Measurements from ENCODE around the gene KRTAP5-8. TPM values are rescaled to one million over a fixed set of nuclear protein-coding genes. Genes with fewer than 3 reads are reported as not detected.

KRTAP5-8 gene
- total RNA-seq, 1 experiment from 2014 or later = not detected

- POLR2A ChIA-PET = no interaction called here
- Histone ChIP-seq H3K36me3 (ENCODE audit: control insufficient read depth, insufficient read depth, low read length) (peaks cover 4% of the 10 kb centered on the region; the same call in 1 of the 2 replicates), H3K4me3 (ENCODE audit: low read depth in 2 of 2, low read length in 2 of 2) (no peak overlapping the region), H3K4me1 (ENCODE audit: control insufficient read depth, insufficient read depth, low read length) (no peaks in the 10 kb centered on the region), H3K27me3 (ENCODE audit: control insufficient read depth, insufficient read depth, low read length) (no peaks in the 10 kb centered on the region), H3K9me3 (ENCODE audit: control insufficient read depth, insufficient read depth, low read depth, low read length) (no peaks in the 10 kb centered on the region), H3K27ac (ENCODE audit: low read length) (no peak overlapping the region)
- ATAC-seq (no peak), DNase-seq (ENCODE audit: low read depth, low spot score) (no peak)
- in situ Hi-C loops (cut with HindIII; ENCODE audit: low pct_unique_long_range_greater_than_20kb, low sequenced_read_pairs) (no loop called here), intact Hi-C loops (cut with micrococcal nuclease; ENCODE audit: unreplicated experiment) (no loop called here)
- CTCF ChIA-PET = interaction anchor here (0.7 kb wide), 1 partner anchor 12 kb away, joined by 3 read pairs; no protein-coding TSS in a partner anchor
- TF ChIP-seq TCF7L2 (IDR thresholded peaks at IDR 0.05; ENCODE audit: low read depth, low read length) = no peak
- BruUV-seq (replicated peaks) = no TSS peak
Measured at GRCh38 chr11:71495286-71496230, 42.3 kb upstream of the KRTAP5-8 start.

GRCh38 chr11:71496421-71496820 is 41.4 kb upstream of the KRTAP5-8 start:
- no TSS peak for BruUV-seq (replicated peaks)
- H3K27me3 ChIP-seq (ENCODE audit: control insufficient read depth, insufficient read depth, low read length) = no peaks in the 10 kb centered on the region
- in situ Hi-C loops (cut with HindIII; ENCODE audit: low pct_unique_long_range_greater_than_20kb, low sequenced_read_pairs) = no loop called here

More at GRCh38 chr11:71496421-71496820, 41.4 kb upstream of the KRTAP5-8 start:
- no peaks in the 10 kb centered on the region for H3K9me3 ChIP-seq (ENCODE audit: control insufficient read depth, insufficient read depth, low read depth, low read length)
- peaks cover 4% of the 10 kb centered on the region; the same call in 1 of the 2 replicates for H3K36me3 ChIP-seq (ENCODE audit: control insufficient read depth, insufficient read depth, low read length)
- DNase-seq (ENCODE audit: low read depth, low spot score) (no peak), ATAC-seq (no peak)
- H3K27ac ChIP-seq (ENCODE audit: low read length) = no peak overlapping the region
- POLR2A ChIA-PET = no interaction called here
- no peaks in the 10 kb centered on the region for H3K4me1 ChIP-seq (ENCODE audit: control insufficient read depth, insufficient read depth, low read length)
- intact Hi-C loops (cut with micrococcal nuclease; ENCODE audit: unreplicated experiment) = no loop called here
- TF ChIP-seq POLR2AphosphoS5 (IDR thresholded peaks at IDR 0.05; ENCODE audit: low read depth, low read length) (no peak), SIN3A (IDR thresholded peaks at IDR 0.05; ENCODE audit: borderline replicate concordance, insufficient read depth, low read depth, low read length) (no peak), CTCF (IDR thresholded peaks at IDR 0.05) (no peak), TCF7L2 (IDR thresholded peaks at IDR 0.05; ENCODE audit: low read depth, low read length) (no peak), REST (IDR thresholded peaks at IDR 0.05; ENCODE audit: insufficient read depth in 1 of 2, low read depth in 2 of 2, low read length in 1 of 2) (no peak)
- no peak overlapping the region for H3K4me3 ChIP-seq (ENCODE audit: low read depth in 2 of 2, low read length in 2 of 2)
- CTCF ChIA-PET = no interaction called here
